Smooth muscle cell (in vitro differentiated cells): ENCODE results near the gene S100P. TPM values are rescaled to one million over a fixed set of nuclear protein-coding genes. Genes with fewer than 3 reads are reported as not detected.

Source experiments
- DNase-seq: peaks from one replicate; lab custom pipeline; 2025; ENCODE audit not compliant: unreplicated experiment; lab: John Stamatoyannopoulos, UW
- H2AFZ ChIP-seq: fragments of 200-600 bp; sonication (generic); 2 replicates; pipeline ENCODE4 v1.6.0; 2016; ENCODE audit warnings: antibody characterized with exemption, low read depth, mild to moderate bottlenecking
- H3F3A ChIP-seq: fragments of 200-600 bp; sonication (generic); 2 replicates; pipeline ENCODE4 v1.6.0; 2017; ENCODE audit warnings: antibody characterized with exemption, low read depth
- H3K27ac ChIP-seq: fragments of 200-600 bp; sonication (generic); 2 replicates; pipeline ENCODE4 v1.5.1; 2016; ENCODE audit warnings: low read depth, mild to moderate bottlenecking
- H3K27me3 ChIP-seq: fragments of 200-600 bp; sonication (generic); 2 replicates; pipeline ENCODE4 v1.6.1; 2016; ENCODE audit warnings: low read depth, mild to moderate bottlenecking
- H3K36me3 ChIP-seq: fragments of 200-600 bp; sonication (generic); 2 replicates; pipeline ENCODE4 v1.5.1; 2016; ENCODE audit warnings: low read depth
- H3K4me1 ChIP-seq: fragments of 200-600 bp; sonication (generic); 2 replicates; pipeline ENCODE4 v1.5.1; 2016; ENCODE audit warnings: low read depth
- H3K4me2 ChIP-seq: fragments of 200-600 bp; sonication (generic); 2 replicates; pipeline ENCODE4 v1.6.0; 2016; ENCODE audit warnings: mild to moderate bottlenecking
- H3K4me3 ChIP-seq: fragments of 200-600 bp; sonication (generic); 2 replicates; pipeline ENCODE4 v1.5.1; 2016; ENCODE audit warnings: mild to moderate bottlenecking
- H3K79me2 ChIP-seq: fragments of 200-600 bp; sonication (generic); 2 replicates; pipeline ENCODE4 v1.6.0; 2016; ENCODE audit warnings: low read depth, mild to moderate bottlenecking
- H3K9ac ChIP-seq: fragments of 200-600 bp; sonication (generic); 2 replicates; pipeline ENCODE4 v1.6.0; 2016; ENCODE audit warnings: low read depth
- H3K9me3 ChIP-seq: fragments of 200-600 bp; sonication (generic); replicated peaks from 2 replicates; pipeline ENCODE4 v1.5.1; 2016; ENCODE audit warnings: low read depth
- H4K20me1 ChIP-seq: fragments of 200-600 bp; sonication (generic); 2 replicates; pipeline ENCODE4 v1.6.0; 2016; ENCODE audit warnings: low read depth
- CTCF ChIP-seq: fragments of 200-600 bp; sonication (generic); IDR thresholded peaks from 2 replicates; pipeline ENCODE4 v1.5.1; 2017; ENCODE audit warnings: borderline replicate concordance, mild to moderate bottlenecking, antibody characterized with exemption; ENCODE audit not compliant: insufficient read depth, poor library complexity, severe bottlenecking
- WGBS: methylation state at CpG from one replicate; pipeline ENCODE4 v1.1.7; 2016; ENCODE audit warnings: low lambda C conversion rate; 5-methylcytosine and 5-hydroxymethylcytosine counted together
- polyA plus RNA-seq: library from polyadenylated mRNA; unstranded; fragments of >200 nt; fragmentation: Nextera tagmentation; extraction: Ambion mirVana; gene quantifications from 2 replicates; pipeline ENCODE4 v1.2.1, GENCODE V29; 2016
- total RNA-seq: library from RNA; depleted of rRNA; stranded (reverse); fragments of >200 nt; gene quantifications from 2 replicates; pipeline ENCODE4 v1.2.3, GENCODE V29; 2014

S100P gene
- total and polyA plus RNA-seq, 2 experiments from 2014 or later: 4.0 to 6.6 TPM

GRCh38 chr4:6697131-6697530, 3.5 kb downstream of the S100P start:
- Histone ChIP-seq H4K20me1 (no peaks in the 10 kb centered on the region), H3K4me3 (no peak overlapping the region), H2AFZ (no peak overlapping the region), H3K4me2 (no peak overlapping the region), H3K9me3 (no peaks in the 10 kb centered on the region), H3K36me3 (no peaks in the 10 kb centered on the region), H3K9ac (no peak overlapping the region), H3K79me2 (no peaks in the 10 kb centered on the region), H3F3A (peaks cover 6% of the 10 kb centered on the region), H3K27me3 (no peaks in the 10 kb centered on the region), H3K27ac (no peak overlapping the region), H3K4me1 (no peaks in the 10 kb centered on the region)
- no peak for DNase-seq
- WGBS: 98% methylated on average over 6 of the region's 6 CpGs
- TF ChIP-seq CTCF: no peak

- Histone ChIP-seq H3K79me2 (peaks cover 9% of the 10 kb centered on the region), H3K9ac (no peak overlapping the region), H3K4me1 (no peaks in the 10 kb centered on the region), H3K4me3 (no peak overlapping the region), H3F3A (no peaks in the 10 kb centered on the region), H3K36me3 (no peaks in the 10 kb centered on the region), H2AFZ (no peak overlapping the region), H3K4me2 (no peak overlapping the region), H3K9me3 (no peaks in the 10 kb centered on the region), H4K20me1 (peaks cover 5% of the 10 kb centered on the region), H3K27me3 (no peaks in the 10 kb centered on the region), H3K27ac (no peak overlapping the region)
- 93% methylated on average over 5 of the region's 5 CpGs for WGBS
- DNase-seq: no peak
- TF ChIP-seq CTCF: no peak
Observed at GRCh38 chr4:6699388-6699787, 5.7 kb downstream of the S100P start.

GRCh38 chr4:6699903-6700302, 6.2 kb downstream of the S100P start:
- H3K4me2 ChIP-seq: no peak overlapping the region
- no peaks in the 10 kb centered on the region for H3K4me1 ChIP-seq
- no peaks in the 10 kb centered on the region for H3K27me3 ChIP-seq
- H3F3A ChIP-seq: no peaks in the 10 kb centered on the region
- no peaks in the 10 kb centered on the region for H3K36me3 ChIP-seq
- H3K4me3 ChIP-seq: no peak overlapping the region
- 100% methylated on average over 1 of the region's 1 CpG for WGBS
- H3K27ac ChIP-seq: no peak overlapping the region
- TF ChIP-seq CTCF: no peak
- H3K9ac ChIP-seq: no peak overlapping the region
- no peak for DNase-seq
- peaks cover 15% of the 10 kb centered on the region for H3K79me2 ChIP-seq
- no peaks in the 10 kb centered on the region for H3K9me3 ChIP-seq
- no peak overlapping the region for H2AFZ ChIP-seq
- H4K20me1 ChIP-seq: peaks cover 7% of the 10 kb centered on the region

GRCh38 chr4:6701371-6701770, 7.7 kb downstream of the S100P start:
- Histone ChIP-seq H3K4me2 (no peak overlapping the region), H3K27me3 (no peaks in the 10 kb centered on the region), H4K20me1 (peaks cover 15% of the 10 kb centered on the region), H3K9me3 (no peaks in the 10 kb centered on the region), H3K9ac (no peak overlapping the region), H3K36me3 (no peaks in the 10 kb centered on the region), H3K4me1 (no peaks in the 10 kb centered on the region), H3K79me2 (peaks cover 29% of the 10 kb centered on the region), H3K27ac (no peak overlapping the region), H2AFZ (no peak overlapping the region), H3K4me3 (no peak overlapping the region), H3F3A (no peaks in the 10 kb centered on the region)
- TF ChIP-seq CTCF: peak; percentile 26
- no peak for DNase-seq
- 74% methylated on average over 13 of the region's 13 CpGs for WGBS
